ENCODE data around the gene HLCS.
A peak's percentile ranks its signal among the peaks of the same experiment; 100 is the strongest.

Gene HLCS

GRCh38 chr21:36881228-36881627 lies 85.2 kb downstream of the HLCS start:
- DNase-seq (ENCODE audit: low read depth) = peak; percentile 34

- no peak for DNase-seq (ENCODE audit: low read depth)
These were observed 86.6 kb downstream of the HLCS start for GRCh38 chr21:36879827-36880226.

GRCh38 chr21:36877741-36878140 lies 88.7 kb downstream of the HLCS start:
- DNase-seq (ENCODE audit: low read depth) = no peak

GRCh38 chr21:36874665-36875064 lies 91.8 kb downstream of the HLCS start:
- no peak for DNase-seq (ENCODE audit: low read depth)

- no peak for DNase-seq (ENCODE audit: low read depth)
These were observed 93.0 kb downstream of the HLCS start for GRCh38 chr21:36873513-36873912.

GRCh38 chr21:36867291-36867905 lies 99.1 kb downstream of the HLCS start:
- no peak for DNase-seq (ENCODE audit: low read depth)

- no peak for DNase-seq (ENCODE audit: low read depth)
These were observed 100.0 kb downstream of the HLCS start for GRCh38 chr21:36866419-36866818.

GRCh38 chr21:36864974-36865373 lies 101.5 kb downstream of the HLCS start:
- DNase-seq (ENCODE audit: low read depth) = no peak

GRCh38 chr21:36863260-36863659 lies 103.2 kb downstream of the HLCS start:
- DNase-seq (ENCODE audit: low read depth) = no peak

- DNase-seq (ENCODE audit: low read depth) = peak; percentile 51
These were observed 104.7 kb downstream of the HLCS start for GRCh38 chr21:36861595-36862323.

GRCh38 chr21:36860736-36861594 lies 105.5 kb downstream of the HLCS start:
- DNase-seq (ENCODE audit: low read depth) = peak; percentile 84

GRCh38 chr21:36859744-36860501 lies 106.5 kb downstream of the HLCS start:
- DNase-seq (ENCODE audit: low read depth) = peak; percentile 85

GRCh38 chr21:36858320-36858957 lies 108.0 kb downstream of the HLCS start:
- no peak for DNase-seq (ENCODE audit: low read depth)

- DNase-seq (ENCODE audit: low read depth) = no peak
These were observed 109.8 kb downstream of the HLCS start for GRCh38 chr21:36856643-36857042.

GRCh38 chr21:36854391-36854790 lies 112.1 kb downstream of the HLCS start:
- DNase-seq (ENCODE audit: low read depth) = peak; percentile 49

- no peak for DNase-seq (ENCODE audit: low read depth)
These were observed 113.6 kb downstream of the HLCS start for GRCh38 chr21:36852864-36853263.

- no peak for DNase-seq (ENCODE audit: low read depth)
These were observed 114.2 kb downstream of the HLCS start for GRCh38 chr21:36852293-36852692.

- DNase-seq (ENCODE audit: low read depth) = no peak
These were observed 115.3 kb downstream of the HLCS start for GRCh38 chr21:36851121-36851520.

- DNase-seq (ENCODE audit: low read depth) = no peak
These were observed 116.1 kb downstream of the HLCS start for GRCh38 chr21:36850372-36850771.

- no peak for DNase-seq (ENCODE audit: low read depth)
These were observed 116.9 kb downstream of the HLCS start for GRCh38 chr21:36849461-36850105.

- no peak for DNase-seq (ENCODE audit: low read depth)
These were observed 117.7 kb downstream of the HLCS start for GRCh38 chr21:36848730-36849274.
